Renal cortical epithelial cell (primary cell): ENCODE measurements around the gene SLC6A18. TPM values are rescaled to one million over a fixed set of nuclear protein-coding genes. Genes with fewer than 3 reads are reported as not detected.
"Not testable (repeated sequence)": the region's sequence is repeated elsewhere in the genome, so short reads cannot be mapped to it uniquely, and the experiment has no call there.

Source experiments
- DNase-seq: peaks from one replicate; pipeline ENCODE4 v3.0.0-alpha.2; 2011; ENCODE audit warnings: low read depth
- total RNA-seq: library from RNA; depleted of rRNA; stranded (reverse); fragments of >200 nt; gene quantifications from 2 replicates; pipeline ENCODE4 v1.2.3, GENCODE V29; 2014

Gene SLC6A18
- total RNA-seq, 1 donor from 2014 or later, result not detected

GRCh38 chr5:1290956-1291355, 65.8 kb downstream of the SLC6A18 start:
- not testable (repeated sequence) for DNase-seq

- no peak for DNase-seq
These were observed 66.5 kb downstream of the SLC6A18 start for GRCh38 chr5:1291611-1292080.

DNA sequence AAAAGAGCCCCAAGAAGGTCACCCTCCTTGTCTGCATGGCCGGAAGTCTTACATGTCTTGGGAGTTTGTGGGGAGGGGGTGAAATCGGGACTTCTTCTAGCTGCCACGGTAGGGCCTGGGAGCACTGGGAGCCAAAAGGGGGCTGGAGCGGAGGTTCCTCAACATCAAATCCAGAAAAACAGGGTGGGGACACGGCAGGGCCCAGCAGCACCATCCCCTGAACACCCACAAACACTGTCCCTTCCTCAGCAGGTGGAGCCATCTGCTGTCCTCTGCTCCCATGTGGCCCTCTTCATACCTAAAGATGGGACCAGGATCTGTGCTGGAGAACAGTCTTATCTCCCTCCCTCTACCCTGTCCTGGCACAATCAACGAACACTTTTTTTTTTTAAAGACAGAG, 67.0 kb downstream of the SLC6A18 start:
- no peak for DNase-seq

DNA sequence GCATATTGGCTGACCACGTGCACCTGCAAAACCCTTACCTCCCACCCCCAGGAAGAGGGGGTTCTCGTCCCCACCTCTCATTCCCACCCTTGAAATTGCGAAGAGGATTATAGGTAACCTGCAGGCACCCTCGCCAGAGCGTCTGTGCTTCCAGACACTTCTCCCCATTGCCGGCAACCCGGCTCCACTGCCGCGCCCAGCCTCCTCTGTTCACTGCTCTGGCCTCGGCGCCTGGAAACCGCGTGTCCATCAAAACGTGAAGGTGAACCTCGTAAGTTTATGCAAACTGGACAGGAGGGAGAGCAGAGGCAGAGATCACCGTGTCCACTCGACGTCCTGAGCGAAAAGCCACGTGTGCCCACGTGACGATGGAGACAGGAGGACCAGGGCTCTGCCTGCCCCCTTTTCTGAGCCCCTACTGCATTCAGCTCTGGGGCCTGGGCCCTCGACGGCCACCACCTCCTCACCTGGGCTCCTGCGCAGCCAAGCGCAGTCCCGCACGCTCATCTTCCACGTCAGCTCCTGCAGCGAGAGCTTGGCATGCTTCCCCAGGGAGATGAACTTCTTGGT, 67.8 kb downstream of the SLC6A18 start:
- no peak for DNase-seq

- no peak for DNase-seq
These were observed 68.4 kb downstream of the SLC6A18 start for GRCh38 chr5:1293416-1294205.

GRCh38 chr5:1294206-1294834, 69.1 kb downstream of the SLC6A18 start:
- DNase-seq, result no peak

DNA sequence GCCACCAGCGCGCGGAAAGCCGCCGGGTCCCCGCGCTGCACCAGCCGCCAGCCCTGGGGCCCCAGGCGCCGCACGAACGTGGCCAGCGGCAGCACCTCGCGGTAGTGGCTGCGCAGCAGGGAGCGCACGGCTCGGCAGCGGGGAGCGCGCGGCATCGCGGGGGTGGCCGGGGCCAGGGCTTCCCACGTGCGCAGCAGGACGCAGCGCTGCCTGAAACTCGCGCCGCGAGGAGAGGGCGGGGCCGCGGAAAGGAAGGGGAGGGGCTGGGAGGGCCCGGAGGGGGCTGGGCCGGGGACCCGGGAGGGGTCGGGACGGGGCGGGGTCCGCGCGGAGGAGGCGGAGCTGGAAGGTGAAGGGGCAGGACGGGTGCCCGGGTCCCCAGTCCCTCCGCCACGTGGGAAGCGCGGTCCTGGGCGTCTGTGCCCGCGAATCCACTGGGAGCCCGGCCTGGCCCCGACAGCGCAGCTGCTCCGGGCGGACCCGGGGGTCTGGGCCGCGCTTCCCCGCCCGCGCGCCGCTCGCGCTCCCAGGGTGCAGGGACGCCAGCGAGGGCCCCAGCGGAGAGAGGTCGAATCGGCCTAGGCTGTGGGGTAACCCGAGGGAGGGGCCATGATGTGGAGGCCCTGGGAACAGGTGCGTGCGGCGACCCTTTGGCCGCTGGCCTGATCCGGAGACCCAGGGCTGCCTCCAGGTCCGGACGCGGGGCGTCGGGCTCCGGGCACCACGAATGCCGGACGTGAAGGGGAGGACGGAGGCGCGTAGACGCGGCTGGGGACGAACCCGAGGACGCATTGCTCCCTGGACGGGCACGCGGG, 69.9 kb downstream of the SLC6A18 start, which contains the start of gene TERT:
TERT (minus strand) TSS at position 234 of the 815 bp plus-strand sequence; CDS start at position 155, 79 bp downstream.
- DNase-seq, result no peak

GRCh38 chr5:1295650-1296037, 70.5 kb downstream of the SLC6A18 start:
- no peak for DNase-seq

Other genes starting within 250 kb of the SLC6A18 start
- gene NKD2, start 216.6 kb upstream of the SLC6A18 start, total RNA-seq, result 0.10 TPM in 1 of 2 replicates, not detected in the other
- gene SLC12A7, start 113.3 kb upstream of the SLC6A18 start, total RNA-seq, result 35.8 and 42.2 TPM in 2 replicates
- gene SLC6A19, start 23.8 kb upstream of the SLC6A18 start, total RNA-seq, result not detected in 2 replicates
- not detected in 2 replicates for gene TERT, start 69.7 kb downstream of the SLC6A18 start, total RNA-seq
- 189 and 249 TPM in 2 replicates for gene CLPTM1L, start 119.7 kb downstream of the SLC6A18 start, total RNA-seq
- not detected in 2 replicates for gene SLC6A3, start 220.1 kb downstream of the SLC6A18 start, total RNA-seq